Measurements from ENCODE around the gene TSR3.

Gene TSR3

DNA sequence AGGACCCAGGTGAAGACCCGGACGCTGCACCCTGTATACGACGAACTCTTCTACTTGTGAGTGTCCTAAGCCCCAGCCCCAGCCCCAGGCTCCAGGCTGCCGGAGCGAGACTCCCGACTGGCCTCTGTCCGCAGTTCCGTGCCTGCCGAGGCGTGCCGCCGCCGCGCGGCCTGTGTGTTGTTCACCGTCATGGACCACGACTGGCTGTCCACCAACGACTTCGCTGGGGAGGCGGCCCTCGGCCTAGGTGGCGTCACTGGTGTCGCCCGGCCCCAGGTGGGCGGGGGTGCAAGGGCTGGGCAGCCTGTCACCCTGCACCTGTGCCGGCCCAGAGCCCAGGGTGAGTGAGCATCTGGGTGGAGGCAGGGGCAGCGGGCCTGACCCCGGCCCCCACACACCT, 3.7 kb downstream of the TSR3 start:
- Histone ChIP-seq H3K9me2 (replicated peaks; ENCODE audit: control insufficient read depth, low read length) (no peaks in the 10 kb centered on the region), H3K27me3 (ENCODE audit: control insufficient read depth, low read length) (no peaks in the 10 kb centered on the region)

DNA sequence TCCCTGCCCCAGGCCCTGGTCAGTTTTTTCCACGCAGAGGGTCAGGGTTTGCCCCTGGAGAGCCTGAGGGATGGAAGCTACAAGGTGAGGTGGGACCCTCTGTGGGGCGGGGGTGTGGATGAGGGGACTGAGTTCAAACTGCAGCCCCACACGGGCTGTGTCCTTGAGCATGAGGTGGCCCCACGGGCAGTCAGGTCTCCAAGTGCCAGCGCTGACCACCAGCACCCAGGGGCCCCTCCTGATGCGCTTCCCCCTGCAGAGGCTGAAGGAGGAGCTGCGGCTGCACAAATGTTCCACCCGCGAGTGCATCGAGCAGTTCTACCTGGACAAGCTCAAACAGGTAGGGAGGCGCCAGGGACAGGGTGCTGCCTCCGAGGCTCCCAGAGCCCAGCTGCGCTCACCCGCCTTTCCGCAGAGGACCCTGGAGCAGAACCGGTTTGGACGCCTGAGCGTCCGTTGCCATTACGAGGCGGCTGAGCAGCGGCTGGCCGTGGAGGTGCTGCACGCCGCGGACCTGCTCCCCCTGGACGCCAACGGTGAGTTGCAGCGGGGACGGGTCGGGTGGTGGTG, 4.3 kb downstream of the TSR3 start:
- H3K27me3 ChIP-seq (ENCODE audit: control insufficient read depth, low read length): no peaks in the 10 kb centered on the region
- H3K9me2 ChIP-seq (replicated peaks; ENCODE audit: control insufficient read depth, low read length): no peaks in the 10 kb centered on the region
- peaks cover 22% of the 10 kb centered on the region for H3K4me1 ChIP-seq (ENCODE audit: control insufficient read depth, low read length)
- 0 out of 2 replicates have a peak, but pooled peaks cover 4% of the 10 kb centered on the region for H4K20me1 ChIP-seq (ENCODE audit: control insufficient read depth, insufficient read depth, low read depth, low read length)
- H3K9me3 ChIP-seq (ENCODE audit: control insufficient read depth, insufficient read depth, low read length): no peaks in the 10 kb centered on the region
- no peak overlapping the region for H3K4me2 ChIP-seq (ENCODE audit: low read length)
- no peaks in the 10 kb centered on the region for H3F3A ChIP-seq (ENCODE audit: control insufficient read depth, insufficient read depth)
- H3K79me2 ChIP-seq (ENCODE audit: control insufficient read depth, low read length): peaks cover 19% of the 10 kb centered on the region
- no peak overlapping the region for H3K4me3 ChIP-seq (ENCODE audit: low read length)
- H3K27ac ChIP-seq (ENCODE audit: low read depth, low read length): no peak overlapping the region
- peaks cover 13% of the 10 kb centered on the region; the same call in 1 of the 2 replicates for H3K36me3 ChIP-seq (ENCODE audit: control insufficient read depth, low read length)
- TF ChIP-seq CTCF (IDR thresholded peaks at IDR 0.05; ENCODE audit: low read depth, low read length, poor library complexity, severe bottlenecking) (no peak), EZH2phosphoT487 (IDR thresholded peaks at IDR 0.05; ENCODE audit: borderline replicate concordance, low read length) (no peak)

More for the DNA sequence above, 3.7 kb downstream of the TSR3 start:
- H4K20me1 ChIP-seq (ENCODE audit: control insufficient read depth, insufficient read depth, low read depth, low read length): 0 out of 2 replicates have a peak, but pooled peaks cover 4% of the 10 kb centered on the region
- no peak overlapping the region for H3K4me2 ChIP-seq (ENCODE audit: low read length)
- no peaks in the 10 kb centered on the region for H3K9me3 ChIP-seq (ENCODE audit: control insufficient read depth, insufficient read depth, low read length)
- no peaks in the 10 kb centered on the region for H3F3A ChIP-seq (ENCODE audit: control insufficient read depth, insufficient read depth)
- peaks cover 21% of the 10 kb centered on the region for H3K4me1 ChIP-seq (ENCODE audit: control insufficient read depth, low read length)
- H3K36me3 ChIP-seq (ENCODE audit: control insufficient read depth, low read length): peaks cover 13% of the 10 kb centered on the region; the same call in 1 of the 2 replicates
- H3K79me2 ChIP-seq (ENCODE audit: control insufficient read depth, low read length): peaks cover 25% of the 10 kb centered on the region
- H3K4me3 ChIP-seq (ENCODE audit: low read length): no peak overlapping the region
- H3K27ac ChIP-seq (ENCODE audit: low read depth, low read length): no peak overlapping the region
- no peak for TF ChIP-seq CTCF (IDR thresholded peaks at IDR 0.05; ENCODE audit: low read depth, low read length, poor library complexity, severe bottlenecking)
- no peak for TF ChIP-seq EZH2phosphoT487 (IDR thresholded peaks at IDR 0.05; ENCODE audit: borderline replicate concordance, low read length)

DNA sequence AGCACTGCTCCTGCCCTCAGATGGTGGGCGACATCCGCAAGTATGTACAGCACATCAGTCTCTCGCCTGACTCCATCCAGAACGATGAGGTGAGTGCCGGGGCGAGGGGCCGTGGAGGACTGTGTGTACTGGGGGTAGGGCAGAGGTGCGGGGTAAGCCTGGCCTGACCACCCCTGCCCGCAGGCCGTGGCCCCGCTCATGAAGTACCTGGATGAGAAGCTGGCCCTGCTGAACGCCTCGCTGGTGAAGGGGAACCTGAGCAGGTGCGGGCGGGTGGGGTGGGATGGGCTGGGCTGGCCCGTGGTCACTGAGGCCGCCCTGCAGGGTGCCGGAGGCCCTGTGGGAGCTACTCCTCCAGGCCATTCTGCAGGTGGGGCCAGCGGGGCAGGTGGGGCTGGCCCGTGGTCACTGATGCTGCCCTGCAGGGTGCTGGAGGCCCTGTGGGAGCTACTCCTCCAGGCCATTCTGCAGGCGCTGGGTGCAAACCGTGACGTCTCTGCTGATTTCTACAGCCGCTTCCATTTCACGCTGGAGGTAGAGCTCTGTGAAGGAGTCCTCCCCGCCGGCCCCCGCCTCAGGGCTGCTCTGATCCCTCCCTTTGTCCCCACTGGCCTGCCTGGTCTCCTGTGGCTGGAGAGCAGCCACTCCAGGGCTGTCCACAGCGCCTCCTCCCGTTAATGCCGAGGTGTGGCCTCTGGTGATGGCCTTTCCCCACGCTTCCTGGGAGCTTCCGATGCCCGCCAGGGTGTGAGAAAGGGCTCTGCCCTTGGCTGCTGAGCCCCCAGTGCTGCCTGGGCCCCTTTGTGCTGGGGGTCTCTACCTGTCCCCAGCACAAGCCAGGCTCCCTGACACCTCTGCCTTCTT, 5.0 kb downstream of the TSR3 start:
- peaks cover 4% of the 10 kb centered on the region; the same call in 1 of the 2 replicates for H4K20me1 ChIP-seq (ENCODE audit: control insufficient read depth, insufficient read depth, low read depth, low read length)
- no peaks in the 10 kb centered on the region for H3K27me3 ChIP-seq (ENCODE audit: control insufficient read depth, low read length)
- peaks cover 13% of the 10 kb centered on the region; the same call in 1 of the 2 replicates for H3K36me3 ChIP-seq (ENCODE audit: control insufficient read depth, low read length)
- H3K4me3 ChIP-seq (ENCODE audit: low read length): no peak overlapping the region
- no peaks in the 10 kb centered on the region for H3F3A ChIP-seq (ENCODE audit: control insufficient read depth, insufficient read depth)
- no peak overlapping the region for H3K4me2 ChIP-seq (ENCODE audit: low read length)
- H3K9me2 ChIP-seq (replicated peaks; ENCODE audit: control insufficient read depth, low read length): no peaks in the 10 kb centered on the region
- H3K27ac ChIP-seq (ENCODE audit: low read depth, low read length): no peak overlapping the region
- H3K79me2 ChIP-seq (ENCODE audit: control insufficient read depth, low read length): peaks cover 14% of the 10 kb centered on the region
- peaks cover 28% of the 10 kb centered on the region for H3K4me1 ChIP-seq (ENCODE audit: control insufficient read depth, low read length)
- TF ChIP-seq CTCF (IDR thresholded peaks at IDR 0.05; ENCODE audit: low read depth, low read length, poor library complexity, severe bottlenecking) (no peak), EZH2phosphoT487 (IDR thresholded peaks at IDR 0.05; ENCODE audit: borderline replicate concordance, low read length) (no peak)
- H3K9me3 ChIP-seq (ENCODE audit: control insufficient read depth, insufficient read depth, low read length): no peaks in the 10 kb centered on the region
